ENCODE results near the gene AHI1.
A peak's percentile ranks its signal among the peaks of the same experiment; 100 is the strongest.

The AHI1 gene

GRCh38 chr6:135458051-135458450 lies 39.5 kb downstream of the AHI1 start:
- no peak for TF ChIP-seq CTCF (IDR thresholded peaks at IDR 0.05; ENCODE audit: low read depth, low read length)
- DNase-seq (ENCODE audit: extremely low read depth, low read depth) = no peak

DNA sequence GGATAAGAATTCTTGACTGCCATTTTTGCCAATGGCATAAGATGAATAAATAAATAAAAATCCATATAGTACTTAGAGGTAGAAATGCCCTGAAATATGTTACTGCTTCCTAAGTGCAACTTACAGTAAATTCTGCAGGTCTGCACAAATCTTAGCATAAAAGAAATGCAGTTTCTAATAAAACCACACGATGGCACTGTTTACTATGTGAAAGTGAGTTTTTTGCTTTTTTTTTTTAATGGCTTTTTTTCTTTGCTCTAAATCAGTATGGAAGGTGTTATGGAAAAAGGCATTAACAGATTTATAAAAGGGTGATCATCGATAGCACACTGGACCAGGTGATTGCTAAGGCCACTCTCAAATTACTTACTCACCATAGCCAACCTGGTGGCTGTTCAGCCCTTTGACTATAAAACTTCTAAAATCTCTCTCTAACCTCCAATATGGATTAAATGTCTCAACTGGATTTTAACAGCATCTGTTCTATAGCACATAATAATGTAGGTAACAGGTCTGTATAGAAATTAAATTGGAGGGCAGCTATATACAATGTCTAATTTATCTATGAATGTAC lies 45.8 kb downstream of the AHI1 start:
- no peak for DNase-seq (ENCODE audit: extremely low read depth, low read depth)
- TF ChIP-seq CTCF (IDR thresholded peaks at IDR 0.05; ENCODE audit: low read depth, low read length) = peak; percentile 57

- no peak for TF ChIP-seq CTCF (IDR thresholded peaks at IDR 0.05; ENCODE audit: low read depth, low read length)
- no peak for DNase-seq (ENCODE audit: extremely low read depth, low read depth)
Measured at GRCh38 chr6:135449246-135449645, 48.3 kb downstream of the AHI1 start.

GRCh38 chr6:135440087-135440792 lies 57.3 kb downstream of the AHI1 start:
- no peak for DNase-seq (ENCODE audit: extremely low read depth, low read depth)
- no peak for TF ChIP-seq CTCF (IDR thresholded peaks at IDR 0.05; ENCODE audit: low read depth, low read length)

- DNase-seq (ENCODE audit: extremely low read depth, low read depth) = no peak
- TF ChIP-seq CTCF (IDR thresholded peaks at IDR 0.05; ENCODE audit: low read depth, low read length) = no peak
Measured at GRCh38 chr6:135439549-135439948, 58.0 kb downstream of the AHI1 start.

DNA sequence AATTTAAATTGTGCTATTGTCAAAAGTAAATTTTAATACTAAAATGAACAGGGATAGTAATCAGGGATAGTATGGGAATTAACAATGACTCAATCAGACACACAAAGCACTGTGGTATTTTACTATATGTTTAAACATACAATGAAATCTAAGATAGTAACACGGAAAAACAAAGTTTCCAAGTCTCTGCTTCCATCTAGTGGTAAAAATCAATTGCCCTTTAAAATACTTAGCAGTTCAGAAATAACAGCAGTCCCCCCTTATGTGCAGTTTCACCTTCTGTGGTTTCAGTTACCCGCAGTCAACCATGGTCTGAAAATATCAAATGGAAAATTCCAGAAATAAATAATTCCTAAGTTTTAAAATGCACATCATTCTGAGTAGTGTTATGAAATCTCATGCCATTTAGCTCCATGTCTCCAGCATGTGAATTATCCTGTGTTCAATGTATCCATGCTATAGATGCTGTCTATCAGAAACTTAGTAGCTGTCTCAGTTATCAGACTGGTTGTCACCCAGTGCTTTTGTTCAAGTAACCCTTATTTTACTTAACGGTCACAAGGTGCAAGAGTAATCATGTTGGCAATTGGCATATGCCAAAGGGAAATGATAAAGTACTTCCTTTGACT lies 58.5 kb downstream of the AHI1 start:
- peak; percentile 27 for TF ChIP-seq CTCF (IDR thresholded peaks at IDR 0.05; ENCODE audit: low read depth, low read length)
- no peak for DNase-seq (ENCODE audit: extremely low read depth, low read depth)

GRCh38 chr6:135434991-135435390 lies 62.5 kb downstream of the AHI1 start:
- TF ChIP-seq CTCF (IDR thresholded peaks at IDR 0.05; ENCODE audit: low read depth, low read length) = no peak
- DNase-seq (ENCODE audit: extremely low read depth, low read depth) = no peak
